Stromal cell of bone marrow (primary cell): ENCODE data around the gene GTF2H2C_2.
A peak's percentile ranks its signal among the peaks of the same experiment; 100 is the strongest.
"Not testable (repeated sequence)": the region's sequence is repeated elsewhere in the genome, so short reads cannot be mapped to it uniquely, and the experiment has no call there.

Source experiments
- DNase-seq: peaks from one replicate; pipeline ENCODE4 v3.0.0-alpha.2; 2012; ENCODE audit warnings: low read depth

Gene GTF2H2C_2

DNA sequence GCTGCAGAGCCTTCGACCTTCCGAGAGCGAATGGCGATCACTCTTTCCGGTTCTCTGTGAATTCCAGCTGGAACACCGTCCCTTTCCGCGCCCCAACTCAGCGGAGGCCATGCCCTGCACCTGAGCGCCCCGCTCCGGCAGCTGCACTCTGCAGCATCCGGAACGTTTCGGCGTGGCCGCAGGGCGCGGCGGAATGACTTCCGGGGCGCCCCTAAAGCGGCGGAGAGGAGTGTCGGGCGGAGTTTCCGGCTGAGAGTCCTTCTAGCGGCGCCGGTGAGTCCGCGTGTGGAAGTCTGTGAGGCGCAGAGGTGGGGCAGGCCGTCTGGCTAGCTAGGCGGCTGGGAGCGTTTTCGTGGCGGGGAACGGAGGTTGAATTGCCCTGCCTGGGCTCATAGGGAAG, at the start of gene GTF2H2C_2:
TSS of gene GTF2H2C_2 (plus strand) at position 252 of the 400 bp plus-strand sequence.
- not testable (repeated sequence) for DNase-seq

DNA sequence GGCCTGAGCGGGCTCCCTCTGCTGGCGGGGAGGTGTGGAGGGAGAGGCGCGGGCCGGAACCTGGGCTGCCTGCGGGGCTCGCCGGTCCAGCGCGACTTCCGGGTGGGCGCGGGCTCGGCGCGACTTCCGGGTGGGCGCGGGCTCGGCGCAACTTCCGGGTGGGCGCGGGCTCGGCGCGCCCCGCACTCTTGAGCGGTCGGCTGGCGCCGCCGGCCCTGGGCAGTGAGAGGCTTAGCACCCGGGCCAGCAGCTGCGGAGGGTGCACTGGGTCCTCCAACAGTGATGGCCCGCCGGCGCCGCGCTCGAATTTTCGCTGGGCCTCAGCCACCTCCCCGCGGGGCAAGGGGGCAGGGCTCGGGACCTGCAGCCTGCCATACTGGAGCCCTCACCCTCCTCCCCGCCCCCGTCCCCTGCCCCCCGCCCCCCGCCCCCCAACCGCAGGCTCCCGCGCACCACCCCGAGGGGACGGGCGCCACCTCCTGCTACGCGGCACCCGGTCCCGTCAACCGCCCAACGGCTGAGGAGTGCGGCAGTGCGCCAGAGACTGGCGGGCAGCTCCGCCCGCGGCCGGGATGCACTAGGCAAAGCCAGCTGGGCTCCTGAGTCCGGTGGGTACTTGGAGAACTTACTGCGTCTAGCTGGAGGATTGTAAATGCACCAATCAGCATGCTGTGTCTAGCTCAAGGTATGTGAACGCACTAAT, 14.0 kb upstream of the GTF2H2C_2 start:
- DNase-seq = peak; percentile 9

DNA sequence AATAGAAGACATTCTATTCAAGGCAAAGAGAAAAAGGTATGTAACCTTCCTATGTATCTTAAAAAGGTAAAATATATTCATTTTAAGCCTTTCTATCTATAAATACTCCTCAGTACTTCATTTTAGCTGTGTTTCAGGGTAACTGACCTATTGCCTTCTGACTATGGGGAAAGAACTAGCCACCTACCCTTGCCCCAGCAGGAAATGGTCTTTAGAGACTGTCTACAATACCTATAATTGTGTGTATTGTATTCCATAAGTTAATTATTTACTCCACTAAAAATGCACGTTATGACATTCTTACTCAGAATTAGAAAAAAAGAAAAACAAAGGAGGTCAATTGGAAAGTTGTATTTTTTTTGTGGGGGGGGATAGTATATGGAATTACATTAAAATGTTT, 6.2 kb downstream of the GTF2H2C_2 start:
- DNase-seq = not testable (repeated sequence)

DNA sequence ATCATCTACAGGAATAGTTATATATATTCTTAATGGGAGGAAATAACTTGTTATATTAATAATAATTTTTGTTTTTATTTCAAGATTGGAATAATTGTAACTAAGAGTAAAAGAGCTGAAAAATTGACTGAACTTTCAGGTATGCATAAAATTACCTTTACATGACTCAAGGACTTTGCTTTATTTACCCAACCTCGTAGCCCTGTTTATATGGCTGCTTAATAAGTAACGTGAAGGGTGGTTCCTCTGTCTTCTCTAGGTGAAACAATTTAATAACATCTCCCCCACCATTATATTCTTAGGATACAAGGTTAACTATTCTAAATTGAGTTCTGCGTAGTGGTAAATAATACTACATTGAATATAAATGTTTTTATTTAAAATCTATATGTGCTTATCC, 8.0 kb downstream of the GTF2H2C_2 start:
- not testable (repeated sequence) for DNase-seq

DNA sequence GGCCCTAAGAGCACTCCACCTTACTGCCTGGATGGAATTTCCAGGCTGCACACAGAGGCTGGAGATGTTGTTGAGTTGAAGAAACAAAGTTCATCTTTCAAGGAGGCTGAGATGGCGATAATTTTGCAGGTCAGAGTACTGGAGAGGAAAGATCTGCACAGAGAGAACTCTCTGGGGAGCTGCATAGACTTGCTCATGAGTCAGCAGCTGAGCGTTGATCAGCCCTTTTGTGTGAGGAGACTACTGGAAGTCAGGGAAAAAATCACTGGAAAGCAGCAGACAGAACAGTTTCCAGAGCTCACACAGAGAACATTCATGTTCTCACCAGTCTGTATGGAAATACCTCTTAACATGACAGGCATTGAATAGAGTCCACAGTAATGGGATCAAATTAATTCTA, 23.4 kb downstream of the GTF2H2C_2 start:
- DNase-seq = not testable (repeated sequence)

DNA sequence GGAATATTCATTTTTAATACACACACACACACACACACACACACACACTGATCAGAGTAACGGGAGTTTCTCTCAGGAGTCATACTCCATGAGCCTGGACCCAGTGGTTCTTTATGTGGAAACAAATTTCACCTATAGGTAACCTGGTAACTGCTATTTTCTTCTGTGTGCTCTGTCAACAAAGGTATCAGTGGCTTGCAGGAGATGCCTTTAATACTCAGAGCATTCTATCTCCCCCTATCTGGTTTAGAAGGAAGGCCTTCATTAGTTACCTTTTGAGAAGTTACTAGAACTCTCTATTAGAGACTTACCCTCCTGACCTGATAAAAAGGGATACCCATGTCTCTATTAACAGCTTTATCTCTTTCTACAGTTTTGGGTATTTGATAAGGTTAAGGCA, 34.4 kb downstream of the GTF2H2C_2 start:
- not testable (repeated sequence) for DNase-seq

DNA sequence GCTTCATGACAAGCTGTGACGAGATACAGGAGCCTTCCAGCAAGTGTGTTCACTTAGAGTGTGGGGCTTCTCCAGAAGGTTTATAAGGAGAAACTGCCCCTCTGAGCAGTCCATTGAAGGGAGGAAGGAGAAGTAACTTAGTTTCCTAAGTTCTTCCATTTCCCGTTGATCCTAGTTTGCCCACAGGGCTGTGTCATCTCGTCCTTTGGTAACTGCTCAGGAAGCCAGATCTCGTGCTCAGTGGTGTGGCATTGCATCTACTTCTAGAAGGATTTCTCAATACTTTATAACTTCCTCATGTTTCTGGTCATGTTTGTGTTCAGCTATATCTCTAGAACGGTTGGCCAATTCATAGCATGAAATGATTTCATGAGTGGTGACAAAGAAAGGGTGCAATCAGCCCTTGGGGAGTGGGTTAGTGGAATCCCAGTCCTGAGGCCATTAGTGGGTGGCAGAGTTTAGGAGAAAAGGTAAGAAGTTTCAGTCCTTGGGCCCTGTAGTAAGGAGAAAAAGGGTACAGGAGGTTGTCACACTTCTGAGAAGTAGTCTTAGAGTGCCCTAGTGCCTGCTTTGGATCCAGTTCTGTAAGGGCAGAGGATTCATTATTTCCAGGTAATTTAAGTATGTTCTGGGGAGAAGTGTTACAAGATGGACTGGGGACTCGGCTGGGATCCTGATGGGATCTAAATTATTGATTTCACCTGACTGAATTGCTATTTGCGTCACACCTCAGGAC, 36.2 kb downstream of the GTF2H2C_2 start:
- DNase-seq = not testable (repeated sequence)

DNA sequence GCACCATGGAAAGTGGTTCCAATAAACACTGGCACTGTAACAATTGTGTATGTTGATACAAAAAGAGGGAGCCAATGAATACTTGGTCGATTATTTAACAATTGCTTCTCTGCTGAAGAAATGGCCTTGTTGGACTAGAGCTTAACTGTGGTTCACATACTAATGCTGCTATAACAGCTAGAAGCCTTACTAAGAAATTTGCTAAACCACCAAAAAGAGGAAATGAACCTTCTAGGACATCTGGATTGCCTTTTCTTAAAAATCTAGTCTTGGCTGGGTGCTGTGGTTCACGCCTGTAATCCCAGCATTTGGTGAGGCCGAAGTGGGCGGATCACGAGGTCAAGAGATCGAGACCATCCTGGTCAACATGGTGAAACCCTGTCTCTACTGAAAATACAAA, 41.9 kb downstream of the GTF2H2C_2 start:
- DNase-seq = not testable (repeated sequence)

DNA sequence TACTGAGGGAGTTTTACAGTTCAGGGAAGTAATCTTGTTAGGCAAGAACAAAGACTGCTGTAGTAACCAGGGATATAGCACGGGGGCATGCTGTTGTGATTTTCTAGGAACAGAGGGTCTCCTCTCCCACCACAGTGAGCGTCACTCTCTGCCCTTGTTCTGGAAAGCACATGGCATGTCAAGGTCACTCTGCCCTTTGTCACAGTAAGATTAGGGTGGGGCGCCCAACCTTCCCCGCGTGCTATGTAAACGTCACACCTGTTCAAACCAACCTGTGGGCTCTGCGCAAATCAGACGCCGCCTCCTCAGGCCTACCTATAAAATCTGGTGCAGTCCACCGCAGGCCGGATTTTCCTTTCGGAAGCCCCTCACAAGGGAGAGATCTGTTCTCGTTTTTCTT, 44.0 kb downstream of the GTF2H2C_2 start:
- not testable (repeated sequence) for DNase-seq

DNA sequence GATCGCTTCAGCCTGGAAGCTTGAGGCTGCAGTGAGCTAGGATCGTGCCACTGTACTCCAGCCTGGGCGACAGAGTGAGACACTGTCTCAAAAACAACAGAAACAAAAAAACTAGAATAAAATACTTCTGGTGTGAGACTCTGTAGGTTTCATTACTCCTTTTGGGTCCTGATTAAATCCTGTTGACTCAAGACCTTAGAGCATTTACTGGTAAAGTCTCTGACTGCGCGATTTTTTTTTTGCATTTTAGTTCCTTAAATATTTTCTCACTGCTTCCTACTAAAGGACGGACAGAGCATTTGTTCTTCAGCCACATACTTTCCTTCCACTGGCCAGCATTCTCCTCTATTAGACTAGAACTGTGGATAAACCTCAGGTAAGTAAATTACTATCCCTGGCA, 46.8 kb downstream of the GTF2H2C_2 start:
- not testable (repeated sequence) for DNase-seq

DNA sequence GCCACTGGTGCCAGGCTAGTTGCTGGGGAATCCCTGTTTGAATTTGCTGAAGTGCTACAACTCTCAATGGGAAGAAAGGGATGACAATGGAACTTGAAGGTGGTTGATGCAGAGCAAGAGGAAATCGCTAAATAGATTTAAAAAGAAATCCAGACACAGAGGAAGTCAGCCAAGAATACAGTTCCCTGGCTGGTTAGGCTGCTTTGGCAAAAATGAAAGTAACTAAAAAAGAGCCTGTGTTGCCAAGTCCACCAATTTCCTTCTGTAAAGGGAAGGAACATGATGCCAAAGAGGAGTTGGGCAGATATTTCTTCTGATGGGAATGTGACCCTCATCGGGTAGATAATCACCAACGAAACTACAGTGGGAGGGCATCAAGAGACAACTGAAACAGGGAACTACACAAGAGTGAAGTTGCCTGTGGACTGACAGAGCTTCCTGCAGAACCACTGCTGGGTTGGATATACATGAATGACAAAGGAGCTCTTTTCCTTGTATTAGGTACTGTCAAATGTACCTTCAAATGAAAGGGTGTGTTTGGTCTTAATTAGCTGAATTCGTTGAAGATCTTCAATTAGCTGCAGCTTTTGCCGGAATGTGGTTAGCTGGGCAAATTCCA, 49.0 kb downstream of the GTF2H2C_2 start:
- DNase-seq = not testable (repeated sequence)

DNA sequence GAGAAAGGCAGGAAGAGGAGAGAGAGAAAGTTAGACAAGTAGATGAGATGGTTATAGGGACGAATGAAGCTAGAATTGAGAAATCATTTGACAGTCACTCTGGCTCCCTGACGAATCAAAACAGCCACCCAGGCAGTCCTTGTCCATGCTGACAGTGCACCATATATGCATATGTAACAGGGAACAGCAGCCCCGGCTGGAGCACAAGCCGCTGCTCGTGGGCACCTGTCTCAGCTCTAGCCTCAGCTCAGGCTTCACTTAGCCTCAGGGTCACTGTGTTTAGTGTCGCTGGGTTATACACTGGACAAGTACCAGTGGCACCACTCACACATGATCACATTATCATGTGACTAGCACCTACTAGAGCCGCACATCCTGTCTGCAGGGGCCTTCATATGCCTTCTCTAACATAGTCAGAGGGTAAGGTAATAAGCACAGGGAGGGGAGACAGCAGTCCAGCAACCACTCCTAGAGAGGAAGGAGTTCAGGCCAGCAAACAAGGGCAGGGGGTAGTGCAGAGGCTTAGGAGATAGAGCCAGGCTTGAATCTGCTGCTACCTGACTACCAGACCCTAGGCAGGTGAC, 54.9 kb downstream of the GTF2H2C_2 start:
- DNase-seq = not testable (repeated sequence)
